AG10803 (cell line): ENCODE data around the gene MAP4K4.

ENCODE experiments used
- DNase-seq: peaks from one replicate; pipeline ENCODE4 v3.0.0; 2010; ENCODE audit warnings: low read depth
- H3K4me3 ChIP-seq: 2 replicates; pipeline ENCODE4 v1.5.1; 2011; ENCODE audit warnings: mild to moderate bottlenecking, low read length, control low read depth
- TF ChIP-seq, protein P1 (sequence below): conservative IDR thresholded peaks from 2 replicates; pipeline ENCODE4 v1.5.1; 2011; ENCODE audit warnings: mild to moderate bottlenecking, low read length, control low read depth, inconsistent platforms

Gene MAP4K4

DNA sequence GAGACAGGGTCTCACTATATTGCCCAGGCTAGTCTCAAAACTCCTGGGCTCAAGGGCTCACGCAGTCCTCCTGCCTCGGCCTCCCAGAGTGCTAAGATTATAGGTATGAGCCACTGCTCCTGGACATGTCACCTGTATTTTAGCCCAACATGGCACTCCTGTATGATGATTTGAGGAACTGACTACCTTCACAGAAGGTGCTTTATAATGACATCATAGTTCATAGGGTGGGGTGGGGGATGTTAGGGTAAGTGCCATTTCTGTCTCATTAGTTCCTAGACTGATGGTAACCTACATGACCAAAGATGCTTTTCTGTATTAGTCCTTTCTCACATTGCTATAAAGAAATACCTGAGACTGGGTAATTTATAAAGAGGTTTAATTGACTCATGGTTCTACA lies 109.7 kb downstream of the MAP4K4 start:
- TF ChIP-seq, protein P1, sequence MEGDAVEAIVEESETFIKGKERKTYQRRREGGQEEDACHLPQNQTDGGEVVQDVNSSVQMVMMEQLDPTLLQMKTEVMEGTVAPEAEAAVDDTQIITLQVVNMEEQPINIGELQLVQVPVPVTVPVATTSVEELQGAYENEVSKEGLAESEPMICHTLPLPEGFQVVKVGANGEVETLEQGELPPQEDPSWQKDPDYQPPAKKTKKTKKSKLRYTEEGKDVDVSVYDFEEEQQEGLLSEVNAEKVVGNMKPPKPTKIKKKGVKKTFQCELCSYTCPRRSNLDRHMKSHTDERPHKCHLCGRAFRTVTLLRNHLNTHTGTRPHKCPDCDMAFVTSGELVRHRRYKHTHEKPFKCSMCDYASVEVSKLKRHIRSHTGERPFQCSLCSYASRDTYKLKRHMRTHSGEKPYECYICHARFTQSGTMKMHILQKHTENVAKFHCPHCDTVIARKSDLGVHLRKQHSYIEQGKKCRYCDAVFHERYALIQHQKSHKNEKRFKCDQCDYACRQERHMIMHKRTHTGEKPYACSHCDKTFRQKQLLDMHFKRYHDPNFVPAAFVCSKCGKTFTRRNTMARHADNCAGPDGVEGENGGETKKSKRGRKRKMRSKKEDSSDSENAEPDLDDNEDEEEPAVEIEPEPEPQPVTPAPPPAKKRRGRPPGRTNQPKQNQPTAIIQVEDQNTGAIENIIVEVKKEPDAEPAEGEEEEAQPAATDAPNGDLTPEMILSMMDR: no peak
- H3K4me3 ChIP-seq: no peak overlapping the region
- DNase-seq: no peak

- TF ChIP-seq, protein P1: no peak
- DNase-seq: no peak
- H3K4me3 ChIP-seq: no peak overlapping the region
Observed at GRCh38 chr2:101808006-101808562, 110.6 kb downstream of the MAP4K4 start.

- H3K4me3 ChIP-seq: no peak overlapping the region
- TF ChIP-seq, protein P1: no peak
- DNase-seq: peak; percentile 93
Observed at GRCh38 chr2:101809698-101810097, 112.2 kb downstream of the MAP4K4 start.

DNA sequence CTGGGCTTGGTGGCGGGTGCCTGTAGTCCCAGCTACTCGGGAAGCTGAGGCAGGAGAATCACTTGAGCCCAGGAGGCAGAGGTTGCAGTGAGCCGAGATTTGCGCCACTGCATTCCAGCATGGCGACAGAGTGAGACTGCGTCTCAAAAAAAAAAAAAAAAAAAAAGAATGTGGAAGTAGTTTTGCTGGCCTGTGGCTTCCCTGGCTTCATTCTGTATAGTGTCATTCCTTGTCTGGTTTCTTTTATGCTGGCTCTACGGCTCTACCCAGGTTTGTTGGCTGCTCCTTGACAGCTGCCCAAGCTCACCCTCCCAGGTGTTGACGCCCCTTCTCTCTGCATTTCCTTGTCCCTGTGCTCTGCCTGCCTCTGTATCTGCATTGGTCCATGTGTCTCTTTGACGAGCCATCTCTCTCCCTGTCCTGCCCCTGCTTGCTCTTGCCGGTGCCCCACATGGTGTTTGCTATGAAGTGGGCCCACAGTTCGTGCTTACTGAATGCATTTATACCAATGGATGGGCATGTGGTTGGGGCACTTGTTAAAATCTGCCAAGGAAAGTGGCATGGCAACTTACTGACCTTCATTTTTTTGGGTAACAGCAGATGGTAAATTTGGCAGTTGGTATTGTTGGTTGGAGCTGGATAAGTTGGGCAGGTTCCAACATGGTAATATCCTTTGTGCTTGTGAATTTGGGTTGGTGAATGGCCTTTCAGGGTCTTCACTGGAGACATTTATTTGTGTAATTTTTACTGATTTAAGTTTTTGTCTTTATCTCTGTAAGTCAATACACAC lies 113.9 kb downstream of the MAP4K4 start:
- DNase-seq: no peak
- H3K4me3 ChIP-seq: no peak overlapping the region
- TF ChIP-seq, protein P1: no peak

DNA sequence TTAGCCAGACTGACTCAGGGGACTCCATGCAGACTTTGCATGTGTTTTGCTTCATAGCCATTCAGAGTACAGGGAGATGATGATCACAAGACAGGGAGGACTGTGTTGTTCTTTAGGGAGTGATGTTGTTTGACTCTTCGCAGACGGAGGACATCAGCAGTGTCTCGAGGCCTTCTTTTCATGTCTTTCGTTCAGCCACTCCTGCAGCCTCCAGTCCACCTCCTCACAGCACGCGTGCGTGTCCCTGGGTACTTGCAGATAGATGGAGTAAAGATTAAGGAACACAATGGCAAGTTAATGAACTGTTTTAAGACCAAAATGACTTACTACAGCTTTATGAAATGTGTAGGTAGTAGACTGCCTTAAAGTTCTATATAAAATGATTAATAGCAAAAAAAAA lies 114.7 kb downstream of the MAP4K4 start:
- no peak for DNase-seq
- TF ChIP-seq, protein P1: no peak
- H3K4me3 ChIP-seq: no peak overlapping the region

GRCh38 chr2:101814752-101815151 lies 117.2 kb downstream of the MAP4K4 start:
- no peak overlapping the region for H3K4me3 ChIP-seq
- DNase-seq: no peak
- TF ChIP-seq, protein P1: no peak

- DNase-seq: no peak
- TF ChIP-seq, protein P1: no peak
- no peak overlapping the region for H3K4me3 ChIP-seq
Observed at GRCh38 chr2:101815154-101815553, 117.6 kb downstream of the MAP4K4 start.
